Bladder microvascular endothelial cell (primary cell): Measurements from ENCODE around the gene ULK4. TPM values are rescaled to one million over a fixed set of nuclear protein-coding genes. Genes with fewer than 3 reads are reported as not detected.

Experiments
- total RNA-seq: library from RNA; depleted of rRNA; stranded (reverse); fragments of >200 nt; gene quantifications from 2 replicates; pipeline ENCODE4 v1.2.3, GENCODE V29; 2014

Gene ULK4
- total RNA-seq = 7.3 and 17.8 TPM in 2 replicates

DNA sequence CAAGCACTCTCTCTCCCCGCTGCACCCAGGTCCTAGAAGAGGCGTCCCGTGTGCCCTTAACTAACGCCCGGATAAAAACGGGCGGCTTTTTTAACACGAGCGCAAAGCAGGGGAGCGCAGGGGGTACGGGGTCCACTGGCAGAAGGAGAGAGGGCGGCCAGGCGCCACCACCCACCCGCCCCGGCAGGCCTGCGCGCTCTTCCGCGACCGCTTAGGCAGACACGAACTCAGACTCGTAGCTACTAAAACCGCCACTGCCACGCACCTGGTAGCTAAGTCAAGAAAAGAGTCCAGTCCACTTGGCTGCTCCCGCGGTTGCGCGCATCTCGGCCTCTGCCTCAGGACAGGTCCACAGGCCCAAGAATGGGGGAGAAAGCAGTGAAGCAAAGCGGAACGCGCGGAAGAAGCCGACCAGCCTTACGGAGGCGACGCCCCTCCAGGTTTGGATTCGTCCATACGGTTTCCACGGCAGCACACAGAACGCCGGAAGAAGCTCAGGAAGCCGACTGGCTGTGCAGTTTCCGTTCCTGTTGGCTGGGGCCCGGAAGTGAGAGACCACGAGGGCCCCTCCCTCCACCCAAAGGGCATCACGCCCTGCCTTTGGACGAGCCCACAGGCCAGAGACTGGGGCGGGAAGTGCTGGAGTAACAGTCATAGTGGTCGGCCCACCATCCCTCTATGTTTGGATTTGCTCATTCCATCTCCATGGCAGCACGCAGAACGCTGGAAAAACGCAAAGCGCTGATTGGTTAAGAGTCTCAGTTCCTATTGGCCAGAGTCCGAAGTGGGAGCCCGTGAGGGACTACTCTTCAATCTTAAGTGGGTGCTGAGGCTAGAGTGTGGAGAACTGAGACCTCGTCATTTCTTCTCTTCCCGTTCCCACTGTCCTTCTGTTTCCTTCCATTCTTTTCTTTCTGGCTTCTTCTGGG lies at the start of gene ULK4:
Gene ULK4 (minus strand): TSS at position 353 of the 929 bp plus-strand sequence. CDS start 7,344 bp downstream, outside the sequence.

GRCh38 chr3:41198950-41199865 lies 762.7 kb downstream of the ULK4 start, which contains the start of gene CTNNB1:
Gene CTNNB1, plus strand, starts transcription at chr3:41199505. Its CDS starts 24,564 bp downstream, at chr3:41224069.

Other genes starting within 250 kb of the ULK4 start
- gene TRAK1, start 129.3 kb upstream of the ULK4 start, total RNA-seq = 40.5 and 128 TPM in 2 replicates